ENCODE results near the gene ARF4.
"Not testable (repeated sequence)": the region's sequence is repeated elsewhere in the genome, so short reads cannot be mapped to it uniquely, and the experiment has no call there.

ARF4 gene

GRCh38 chr3:57597127-57597923 is at the start of gene ARF4:
TSS of gene ARF4 (minus strand) at chr3:57597344. CDS start at chr3:57597140, 204 bp downstream.
- peak; percentile 99 for DNase-seq

GRCh38 chr3:57646723-57647122 is 49.6 kb upstream of the ARF4 start:
- DNase-seq, result no peak

- no peak for DNase-seq
Observed at GRCh38 chr3:57644740-57645139, 47.6 kb upstream of the ARF4 start.

- no peak for DNase-seq
Observed at GRCh38 chr3:57637391-57637790, 40.2 kb upstream of the ARF4 start.

- not testable (repeated sequence) for DNase-seq
Observed at GRCh38 chr3:57634259-57634658, 37.1 kb upstream of the ARF4 start.

GRCh38 chr3:57627976-57628375 is 30.8 kb upstream of the ARF4 start:
- DNase-seq, result no peak

GRCh38 chr3:57624801-57625200 is 27.7 kb upstream of the ARF4 start:
- DNase-seq, result no peak

GRCh38 chr3:57622362-57622761 is 25.2 kb upstream of the ARF4 start:
- DNase-seq, result no peak

GRCh38 chr3:57617739-57618138 is 20.6 kb upstream of the ARF4 start:
- no peak for DNase-seq

- no peak for DNase-seq
Observed at GRCh38 chr3:57616233-57616632, 19.1 kb upstream of the ARF4 start.

GRCh38 chr3:57611870-57612269 is 14.7 kb upstream of the ARF4 start:
- DNase-seq, result not testable (repeated sequence)

GRCh38 chr3:57605683-57606082 is 8.5 kb upstream of the ARF4 start:
- DNase-seq, result no peak

- DNase-seq, result no peak
Observed at GRCh38 chr3:57604971-57605370, 7.8 kb upstream of the ARF4 start.

GRCh38 chr3:57600195-57600594 is 3.1 kb upstream of the ARF4 start:
- no peak for DNase-seq

GRCh38 chr3:57598765-57599360 is 1.7 kb upstream of the ARF4 start:
- no peak for DNase-seq

- peak; percentile 74 for DNase-seq
Observed at GRCh38 chr3:57596495-57597126, 533 bp downstream of the ARF4 start.

GRCh38 chr3:57594576-57594975 is 2.6 kb downstream of the ARF4 start:
- no peak for DNase-seq

- no peak for DNase-seq
Observed at GRCh38 chr3:57594144-57594543, 3.0 kb downstream of the ARF4 start.

- DNase-seq, result no peak
Observed at GRCh38 chr3:57592306-57592705, 4.8 kb downstream of the ARF4 start.

GRCh38 chr3:57587905-57588304 is 9.2 kb downstream of the ARF4 start:
- no peak for DNase-seq

- no peak for DNase-seq
Observed at GRCh38 chr3:57586778-57587177, 10.4 kb downstream of the ARF4 start.

GRCh38 chr3:57583544-57583943 is 13.6 kb downstream of the ARF4 start:
- no peak for DNase-seq

- DNase-seq, result peak; percentile 64
Observed at GRCh38 chr3:57582474-57583168, 14.5 kb downstream of the ARF4 start.

GRCh38 chr3:57577801-57578200 is 19.3 kb downstream of the ARF4 start:
- DNase-seq, result no peak
